Upper lobe of left lung (tissue), 6 donors: ENCODE data around the gene PLD2. TPM values are rescaled to one million over a fixed set of nuclear protein-coding genes. Genes with fewer than 3 reads are reported as not detected.

ENCODE experiments used
- ATAC-seq, 2 donors: fragments of 200-7000 bp; cut with Tn5 transposase; one replicate each; pipeline ENCODE4 v1.9.1; 2022; ENCODE audit warnings: mild to moderate bottlenecking in 2 of 2, moderate library complexity in 2 of 2; ENCODE audit not compliant: low FRiP score in 2 of 2
- DNase-seq, 2 donors: peaks; one replicate each; pipeline ENCODE4 v3.0.0-alpha.2; 2019 to 2020
- H3K27ac ChIP-seq, 4 donors: fragments of 200-600 bp; sonication (generic); one replicate each; pipeline ENCODE4 v1.5.1; 2016 to 2019
- H3K27me3 ChIP-seq, 4 donors: fragments of 200-600 bp; sonication (generic); one replicate each; pipeline ENCODE4 v1.5.1; 2017 to 2019
- H3K36me3 ChIP-seq, 4 donors: fragments of 200-600 bp; sonication (generic); one replicate each; pipeline ENCODE4 v1.5.1; 2016 to 2019
- H3K4me1 ChIP-seq, 4 donors: fragments of 200-600 bp; sonication (generic); one replicate each; pipeline ENCODE4 v1.5.1; 2018 to 2019
- H3K4me3 ChIP-seq, 4 donors: fragments of 200-600 bp; sonication (generic); one replicate each; pipeline ENCODE4 v1.5.1; 2017 to 2019; ENCODE audit warnings: mild to moderate bottlenecking in 2 of 4, moderate library complexity in 1 of 4
- H3K9me3 ChIP-seq, 4 donors: fragments of 200-600 bp; sonication (generic); one replicate each; pipeline ENCODE4 v1.5.1; 2018 to 2019
- EP300 ChIP-seq, 4 donors: sonication (generic); formaldehyde crosslinking; IDR thresholded peaks; one replicate each; pipeline ENCODE4 v1.5.1; 2017; ENCODE audit warnings: antibody characterized with exemption in 4 of 4, control low read depth in 2 of 4
- POLR2A ChIP-seq, 4 donors: fragments of 450-650 bp; IDR thresholded peaks; one replicate each; pipeline ENCODE4 v1.5.1; 2016 to 2017; ENCODE audit warnings: antibody characterized with exemption in 4 of 4, mild to moderate bottlenecking in 2 of 4
- POLR2AphosphoS5 ChIP-seq, 2 donors: sonication (generic); formaldehyde crosslinking; IDR thresholded peaks; one replicate each; pipeline ENCODE4 v1.5.1; 2017; ENCODE audit warnings: antibody characterized with exemption in 2 of 2
- WGBS, 2 donors: methylation state at CpG; one replicate each; pipeline ENCODE4 v1.1.5; 2017 to 2018; 5-methylcytosine and 5-hydroxymethylcytosine counted together
- total RNA-seq, 6 donors: library from RNA; depleted of rRNA in 4 of 6; stranded (reverse); fragments of >200 nt in 4 of 6; gene quantifications; one replicate each; pipeline versions ENCODE4 v1.1.0 to v1.2.1, GENCODE V29; 2016 to 2021
- TF ChIP-seq, protein P1 (sequence below), 6 experiments: fragments of 450-650 bp in 4 of 6; fragments of 200-600 bp in 2 of 6; sonication (generic) in 2 of 6; IDR thresholded peaks; one replicate each; pipeline ENCODE4 v1.5.1; 2016 to 2019; ENCODE audit warnings: antibody characterized with exemption in 6 of 6
- donor health status: DM: no; HTN: no; CAD: no; lungs with moderate emphysema.
- donor health status: DM: no; HTN: yes; CAD: no; lungs with severe emphysema.

PLD2 gene, protein sequence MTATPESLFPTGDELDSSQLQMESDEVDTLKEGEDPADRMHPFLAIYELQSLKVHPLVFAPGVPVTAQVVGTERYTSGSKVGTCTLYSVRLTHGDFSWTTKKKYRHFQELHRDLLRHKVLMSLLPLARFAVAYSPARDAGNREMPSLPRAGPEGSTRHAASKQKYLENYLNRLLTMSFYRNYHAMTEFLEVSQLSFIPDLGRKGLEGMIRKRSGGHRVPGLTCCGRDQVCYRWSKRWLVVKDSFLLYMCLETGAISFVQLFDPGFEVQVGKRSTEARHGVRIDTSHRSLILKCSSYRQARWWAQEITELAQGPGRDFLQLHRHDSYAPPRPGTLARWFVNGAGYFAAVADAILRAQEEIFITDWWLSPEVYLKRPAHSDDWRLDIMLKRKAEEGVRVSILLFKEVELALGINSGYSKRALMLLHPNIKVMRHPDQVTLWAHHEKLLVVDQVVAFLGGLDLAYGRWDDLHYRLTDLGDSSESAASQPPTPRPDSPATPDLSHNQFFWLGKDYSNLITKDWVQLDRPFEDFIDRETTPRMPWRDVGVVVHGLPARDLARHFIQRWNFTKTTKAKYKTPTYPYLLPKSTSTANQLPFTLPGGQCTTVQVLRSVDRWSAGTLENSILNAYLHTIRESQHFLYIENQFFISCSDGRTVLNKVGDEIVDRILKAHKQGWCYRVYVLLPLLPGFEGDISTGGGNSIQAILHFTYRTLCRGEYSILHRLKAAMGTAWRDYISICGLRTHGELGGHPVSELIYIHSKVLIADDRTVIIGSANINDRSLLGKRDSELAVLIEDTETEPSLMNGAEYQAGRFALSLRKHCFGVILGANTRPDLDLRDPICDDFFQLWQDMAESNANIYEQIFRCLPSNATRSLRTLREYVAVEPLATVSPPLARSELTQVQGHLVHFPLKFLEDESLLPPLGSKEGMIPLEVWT
- total RNA-seq, result 10 to 100 TPM; 15.0 to 51.3 (median 37.6) TPM

DNA sequence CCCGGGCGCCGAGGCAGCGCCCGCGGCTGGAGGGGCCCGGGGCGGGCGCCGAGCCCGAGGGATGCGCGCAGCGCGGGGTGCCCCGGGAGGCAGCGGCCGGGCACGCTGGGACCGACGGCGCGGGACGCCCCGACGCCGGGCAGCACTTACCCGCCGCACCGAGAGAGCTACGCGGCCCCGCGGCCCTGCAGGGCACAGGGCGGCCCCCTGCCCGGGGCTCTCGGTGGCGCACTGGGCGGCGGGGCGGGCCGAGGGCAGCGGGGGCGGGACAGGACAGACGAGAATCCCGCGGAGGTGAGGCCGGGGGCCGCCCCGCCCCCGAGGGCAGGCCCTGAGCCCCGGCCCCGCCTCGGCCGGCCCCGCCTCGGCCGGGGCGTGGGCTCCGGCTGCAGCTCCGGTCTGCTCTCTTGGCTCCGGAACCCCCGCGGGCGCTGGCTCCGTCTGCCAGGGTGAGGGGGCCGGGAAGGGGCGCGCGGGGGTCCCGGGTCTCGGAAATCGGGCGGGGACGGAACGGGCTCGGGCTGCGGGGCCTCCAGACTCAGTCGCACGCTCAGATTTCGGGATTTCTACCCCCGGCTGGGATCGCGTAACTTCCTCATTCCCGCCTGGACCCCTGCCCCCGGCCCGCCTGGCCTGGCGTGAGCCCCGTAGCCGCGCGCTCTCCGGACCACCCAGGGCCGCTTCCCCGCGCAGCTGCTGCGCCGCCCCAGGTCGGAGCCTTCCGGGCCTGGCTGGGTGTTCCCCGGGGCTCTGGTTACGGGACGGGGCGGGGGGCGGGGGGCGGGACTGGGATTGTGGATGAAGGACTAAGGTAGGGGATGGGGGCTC lies at the start of gene PLD2:
TSS of gene PLD2 (plus strand) at position 376 of the 828 bp plus-strand sequence. CDS start 621 bp downstream, outside the sequence.
- peak within 1 kb of the TSS; percentile 70 to 97 (median 84) for H3K4me3 ChIP-seq
- no peak for TF ChIP-seq EP300 (IDR thresholded peaks at IDR 0.05)
- TF ChIP-seq, protein P1, sequence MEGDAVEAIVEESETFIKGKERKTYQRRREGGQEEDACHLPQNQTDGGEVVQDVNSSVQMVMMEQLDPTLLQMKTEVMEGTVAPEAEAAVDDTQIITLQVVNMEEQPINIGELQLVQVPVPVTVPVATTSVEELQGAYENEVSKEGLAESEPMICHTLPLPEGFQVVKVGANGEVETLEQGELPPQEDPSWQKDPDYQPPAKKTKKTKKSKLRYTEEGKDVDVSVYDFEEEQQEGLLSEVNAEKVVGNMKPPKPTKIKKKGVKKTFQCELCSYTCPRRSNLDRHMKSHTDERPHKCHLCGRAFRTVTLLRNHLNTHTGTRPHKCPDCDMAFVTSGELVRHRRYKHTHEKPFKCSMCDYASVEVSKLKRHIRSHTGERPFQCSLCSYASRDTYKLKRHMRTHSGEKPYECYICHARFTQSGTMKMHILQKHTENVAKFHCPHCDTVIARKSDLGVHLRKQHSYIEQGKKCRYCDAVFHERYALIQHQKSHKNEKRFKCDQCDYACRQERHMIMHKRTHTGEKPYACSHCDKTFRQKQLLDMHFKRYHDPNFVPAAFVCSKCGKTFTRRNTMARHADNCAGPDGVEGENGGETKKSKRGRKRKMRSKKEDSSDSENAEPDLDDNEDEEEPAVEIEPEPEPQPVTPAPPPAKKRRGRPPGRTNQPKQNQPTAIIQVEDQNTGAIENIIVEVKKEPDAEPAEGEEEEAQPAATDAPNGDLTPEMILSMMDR (IDR thresholded peaks at IDR 0.05), result peak in 5 of 6 experiments; percentile 14 to 44 (median 31)
- TF ChIP-seq POLR2AphosphoS5 (IDR thresholded peaks at IDR 0.05), result peak in 1 of 2 donors; percentile 23
- TF ChIP-seq POLR2A (IDR thresholded peaks at IDR 0.05), result peak in 2 of 4 donors; percentile 29 to 71
- peaks cover 17 to 23% (median 20%) of the 10 kb centered on the region in 4 donors for H3K4me1 ChIP-seq
- WGBS, 2 donors, result 0% methylated on average over 1 to 35 of the region's 106 CpGs
- peak; percentile 95 to 99 for ATAC-seq
- peak within 1 kb of the TSS; percentile 78 to 83 (median 82) for H3K27ac ChIP-seq
- H3K27me3 ChIP-seq, result no peaks in the 10 kb centered on the region
- peak; percentile 94 to 98 for DNase-seq
- peaks cover 0 to 12% (median 2%) of the 10 kb centered on the region in 4 donors for H3K36me3 ChIP-seq
- no peaks in the 10 kb centered on the region for H3K9me3 ChIP-seq

DNA sequence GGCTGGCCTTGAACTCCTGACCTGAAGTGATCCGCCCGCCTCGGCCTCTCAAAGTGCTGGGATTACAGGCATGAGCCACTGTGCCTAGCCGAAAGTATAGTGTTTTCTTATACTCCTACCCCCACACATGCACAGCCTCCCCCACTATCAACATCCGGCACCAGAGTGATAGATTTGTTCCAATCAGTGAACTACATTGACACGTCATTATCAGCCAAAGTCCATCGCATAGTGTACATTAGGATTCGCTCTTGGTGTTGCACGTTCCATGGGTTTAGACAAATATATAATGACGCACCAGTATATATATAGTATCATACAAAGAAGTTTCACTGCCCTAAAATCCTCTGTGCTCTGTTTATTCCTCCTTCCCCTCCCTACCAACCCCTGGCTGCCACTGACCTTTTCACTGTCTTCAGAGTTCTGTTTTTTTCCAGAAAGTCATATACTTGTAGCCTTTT lies 47.1 kb upstream of the PLD2 start:
- TF ChIP-seq POLR2AphosphoS5 (IDR thresholded peaks at IDR 0.05) (no peak), EP300 (IDR thresholded peaks at IDR 0.05) (no peak), POLR2A (IDR thresholded peaks at IDR 0.05) (no peak)
- TF ChIP-seq, protein P1 (IDR thresholded peaks at IDR 0.05), result no peak
- DNase-seq (no peak), ATAC-seq (peak; percentile 69 to 82)
- WGBS, 2 donors, result 72 to 84% methylated on average over 10 of the region's 10 CpGs
- H3K4me3 ChIP-seq, result no peak overlapping the region
- H3K27me3 ChIP-seq, result no peaks in the 10 kb centered on the region
- H3K9me3 ChIP-seq, result no peaks in the 10 kb centered on the region
- no peaks in the 10 kb centered on the region for H3K36me3 ChIP-seq
- no peak overlapping the region for H3K27ac ChIP-seq
- H3K4me1 ChIP-seq, result no peaks in the 10 kb centered on the region

DNA sequence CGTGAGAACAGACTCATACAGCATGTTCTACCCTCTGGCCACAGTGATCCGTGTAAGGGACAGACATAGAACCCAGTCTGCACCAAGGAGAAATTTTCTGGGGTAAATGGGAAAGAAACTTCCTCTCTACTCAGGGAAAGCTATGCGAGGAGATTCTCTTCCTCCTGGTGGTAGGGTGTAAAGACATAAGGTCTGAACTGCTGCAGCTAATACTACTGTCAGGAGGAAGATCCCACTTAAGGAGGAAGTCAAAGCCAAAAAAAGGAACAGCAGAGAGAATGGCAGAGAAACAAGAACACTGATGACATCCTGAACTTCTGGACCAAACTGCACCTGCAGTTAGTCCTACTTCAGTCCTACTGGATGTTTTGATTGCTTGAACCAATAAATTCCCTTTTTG lies 42.4 kb upstream of the PLD2 start:
- Histone ChIP-seq H3K27me3 (no peaks in the 10 kb centered on the region), H3K4me3 (no peak overlapping the region), H3K36me3 (no peaks in the 10 kb centered on the region), H3K27ac (peak overlapping the region in 3 of 4 donors; percentile 58 to 76 (median 68)), H3K9me3 (no peaks in the 10 kb centered on the region), H3K4me1 (no peaks in the 10 kb centered on the region)
- ATAC-seq, result peak; percentile 17 to 67
- DNase-seq, result no peak
- TF ChIP-seq, protein P1 (IDR thresholded peaks at IDR 0.05), result no peak
- no peak for TF ChIP-seq POLR2AphosphoS5 (IDR thresholded peaks at IDR 0.05)
- TF ChIP-seq POLR2A (IDR thresholded peaks at IDR 0.05), result peak in 1 of 4 donors; percentile 50
- no peak for TF ChIP-seq EP300 (IDR thresholded peaks at IDR 0.05)
- 71 to 74% methylated on average over 3 of the region's 3 CpGs for WGBS, 2 donors

DNA sequence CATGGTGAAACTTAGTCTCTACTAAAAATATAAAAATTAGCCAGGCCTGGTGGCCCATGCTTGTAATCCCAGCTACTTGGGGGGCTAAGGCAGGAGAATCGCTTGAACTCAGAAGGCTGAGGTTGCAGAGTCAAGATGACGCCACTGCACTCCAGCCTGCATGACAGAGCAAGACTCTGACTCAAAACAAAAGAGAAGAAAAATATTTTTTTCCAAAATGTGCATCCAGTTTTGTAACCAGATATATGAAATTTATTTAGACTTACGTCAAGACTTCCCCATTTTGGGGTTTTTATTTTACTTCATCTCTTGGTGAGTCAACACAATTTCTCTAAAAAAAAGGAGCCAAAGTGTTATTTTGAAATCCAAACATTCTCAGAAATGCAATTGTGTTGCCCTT lies 40.8 kb upstream of the PLD2 start:
- peak in 1 of 2 donors; percentile 69 for ATAC-seq
- Histone ChIP-seq H3K36me3 (no peaks in the 10 kb centered on the region), H3K27me3 (no peaks in the 10 kb centered on the region), H3K4me3 (no peak overlapping the region), H3K9me3 (no peaks in the 10 kb centered on the region), H3K27ac (peak overlapping the region; percentile 52 to 71 (median 64)), H3K4me1 (no peaks in the 10 kb centered on the region)
- peak in 2 of 4 donors; percentile 28 to 45 for TF ChIP-seq EP300 (IDR thresholded peaks at IDR 0.05)
- TF ChIP-seq POLR2AphosphoS5 (IDR thresholded peaks at IDR 0.05), result no peak
- peak in 1 of 2 donors; percentile 68 for DNase-seq
- 68 to 70% methylated on average over 3 of the region's 3 CpGs for WGBS, 2 donors
